IPS-15b (cell line): ENCODE data around the gene SLC24A3.
"Not testable (repeated sequence)": the region's sequence is repeated elsewhere in the genome, so short reads cannot be mapped to it uniquely, and the experiment has no call there.

Experiments
- H3K27me3 ChIP-seq: one replicate; pipeline ENCODE4 v1.6.1; 2013; ENCODE audit warnings: low read length; ENCODE audit not compliant: control insufficient read depth, insufficient read depth
- H3K36me3 ChIP-seq: one replicate; pipeline ENCODE4 v1.6.1; 2013; ENCODE audit warnings: low read length; ENCODE audit not compliant: control insufficient read depth, insufficient read depth
- H3K4me1 ChIP-seq: one replicate; pipeline ENCODE4 v1.6.1; 2013; ENCODE audit warnings: mild to moderate bottlenecking, low read length; ENCODE audit not compliant: control insufficient read depth, insufficient read depth
- H3K4me3 ChIP-seq: one replicate; pipeline ENCODE4 v1.5.1; 2013; ENCODE audit warnings: low read depth, low read length
- H3K9ac ChIP-seq: one replicate; pipeline ENCODE4 v1.6.1; 2013; ENCODE audit warnings: low read depth, mild to moderate bottlenecking, low read length
- H3K9me3 ChIP-seq: one replicate; pipeline ENCODE4 v1.6.1; 2013; ENCODE audit warnings: mild to moderate bottlenecking, low read length; ENCODE audit not compliant: control insufficient read depth, insufficient read depth

The SLC24A3 gene

DNA sequence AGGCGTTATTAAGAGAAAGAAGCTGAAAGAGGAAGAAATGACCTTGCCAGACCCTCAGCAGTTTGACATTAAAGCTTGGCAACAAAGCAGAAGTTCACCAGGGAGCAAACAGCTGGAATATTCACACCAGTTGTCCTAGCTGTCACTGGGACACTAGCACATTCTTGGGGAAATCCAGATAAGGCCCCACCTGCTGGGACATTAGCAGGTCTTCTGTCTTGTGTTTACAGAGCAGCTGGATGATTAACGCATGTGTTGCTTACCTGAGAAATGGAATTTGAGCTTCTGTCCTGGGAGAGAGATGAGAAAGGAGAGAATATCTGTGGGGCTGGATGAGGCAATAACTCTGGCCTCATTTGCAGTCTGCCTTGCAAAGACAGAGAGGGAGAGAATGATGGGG, 408.0 kb downstream of the SLC24A3 start:
- H3K36me3 ChIP-seq: no peaks in the 10 kb centered on the region
- H3K9ac ChIP-seq: no peak overlapping the region
- peaks cover 17% of the 10 kb centered on the region for H3K4me1 ChIP-seq
- H3K4me3 ChIP-seq: no peak overlapping the region
- no peaks in the 10 kb centered on the region for H3K9me3 ChIP-seq
- H3K27me3 ChIP-seq: no peaks in the 10 kb centered on the region

DNA sequence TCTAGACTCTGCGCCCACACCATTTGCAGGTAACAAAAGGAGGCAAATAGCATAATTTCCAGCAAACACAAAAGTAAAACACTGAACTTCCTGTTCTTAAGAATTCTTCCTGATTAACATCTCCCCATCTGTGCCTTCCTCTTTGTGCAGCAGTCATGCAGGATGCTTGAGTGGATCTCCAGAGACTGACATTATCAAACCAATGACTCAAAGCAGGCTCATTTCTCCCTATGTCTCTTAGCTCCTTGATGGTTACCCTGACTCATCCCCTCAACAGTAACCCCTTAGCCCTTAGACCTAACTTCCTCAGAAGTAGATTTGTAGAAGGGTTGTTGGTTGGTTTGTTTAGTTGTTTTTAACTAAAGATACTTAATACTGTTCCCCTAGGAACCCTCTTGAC, 408.6 kb downstream of the SLC24A3 start:
- H3K4me3 ChIP-seq: no peak overlapping the region

DNA sequence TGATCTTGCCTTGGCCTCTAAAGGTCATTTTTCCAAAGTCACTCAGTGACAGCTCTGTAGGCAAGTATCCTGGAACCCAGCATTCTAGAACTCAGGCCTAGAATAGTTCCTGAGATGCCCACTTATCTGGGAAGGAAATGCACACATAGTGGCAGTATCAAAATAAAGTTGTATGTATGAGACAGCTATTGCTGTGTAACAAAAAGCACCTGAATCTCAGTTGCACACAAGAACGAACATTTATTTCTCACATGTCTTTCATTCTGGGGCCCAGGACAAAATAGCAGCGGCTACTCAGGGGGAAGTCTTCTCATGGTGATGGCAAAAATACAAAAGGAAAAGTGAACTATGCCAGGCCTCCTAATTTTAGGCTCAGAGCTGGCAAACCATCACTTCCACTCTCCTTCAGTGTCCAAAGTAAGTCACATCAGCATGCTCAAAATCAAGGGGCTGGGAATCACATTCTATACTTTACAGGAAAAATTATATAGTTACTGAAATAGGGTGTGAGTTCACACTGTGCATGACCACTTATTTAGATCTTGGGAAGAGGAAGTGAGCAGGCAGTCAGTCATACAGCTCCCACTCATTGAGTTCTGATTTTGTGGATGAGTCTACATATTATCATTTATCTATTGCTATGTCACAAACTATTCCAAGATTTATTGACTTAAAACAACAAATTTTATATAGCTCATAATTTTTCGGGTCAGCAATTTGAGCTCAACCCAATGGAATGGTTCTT, 412.0 kb downstream of the SLC24A3 start:
- Histone ChIP-seq H3K9me3 (no peaks in the 10 kb centered on the region), H3K4me3 (no peak overlapping the region), H3K9ac (no peak overlapping the region), H3K4me1 (peaks cover 14% of the 10 kb centered on the region), H3K27me3 (no peaks in the 10 kb centered on the region), H3K36me3 (no peaks in the 10 kb centered on the region)

More for the DNA sequence above, 408.6 kb downstream of the SLC24A3 start:
- Histone ChIP-seq H3K9ac (no peak overlapping the region), H3K27me3 (no peaks in the 10 kb centered on the region), H3K4me1 (peaks cover 17% of the 10 kb centered on the region), H3K9me3 (no peaks in the 10 kb centered on the region), H3K36me3 (no peaks in the 10 kb centered on the region)

DNA sequence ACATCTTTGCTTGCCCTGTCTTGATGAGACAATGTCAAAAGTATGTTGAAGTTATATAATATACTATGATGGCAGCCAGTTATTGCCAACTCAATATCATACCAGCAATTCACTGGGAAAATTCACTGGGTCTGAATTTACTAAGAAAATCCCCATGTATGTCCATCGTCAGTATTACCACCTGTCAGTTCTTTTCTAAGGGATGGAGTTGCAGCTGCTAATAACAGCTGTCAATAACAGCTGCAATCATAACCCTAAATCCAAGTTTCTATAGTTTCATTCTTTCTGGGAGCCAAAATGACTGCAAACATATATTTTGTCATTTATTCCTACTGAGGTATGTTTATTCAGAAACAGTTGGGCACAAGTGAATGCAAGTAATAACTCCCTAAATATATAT, 413.0 kb downstream of the SLC24A3 start:
- no peak overlapping the region for H3K4me3 ChIP-seq
- peaks cover 6% of the 10 kb centered on the region for H3K4me1 ChIP-seq
- H3K9ac ChIP-seq: no peak overlapping the region
- no peaks in the 10 kb centered on the region for H3K36me3 ChIP-seq
- H3K27me3 ChIP-seq: no peaks in the 10 kb centered on the region
- H3K9me3 ChIP-seq: no peaks in the 10 kb centered on the region

DNA sequence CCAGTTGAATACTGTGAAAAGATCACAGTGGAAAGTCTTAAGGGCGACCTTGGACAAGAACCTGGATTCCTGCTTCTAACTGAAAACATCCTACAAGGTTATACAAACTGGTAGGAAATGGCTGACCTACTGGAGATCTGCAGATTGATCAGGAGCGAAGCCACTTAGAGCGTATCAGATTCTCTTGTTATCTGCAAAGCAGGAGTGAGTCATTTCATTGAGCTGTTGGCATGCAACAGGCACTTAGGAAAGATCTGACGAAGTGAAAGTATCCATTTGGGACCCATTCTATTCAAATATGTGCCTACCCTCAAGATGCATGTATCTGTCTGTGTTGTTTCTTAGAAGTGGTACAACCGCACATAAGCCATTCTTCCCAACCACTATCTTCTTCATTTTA, 414.5 kb downstream of the SLC24A3 start:
- no peak overlapping the region for H3K9ac ChIP-seq
- H3K36me3 ChIP-seq: no peaks in the 10 kb centered on the region
- no peaks in the 10 kb centered on the region for H3K27me3 ChIP-seq
- no peaks in the 10 kb centered on the region for H3K4me1 ChIP-seq
- no peaks in the 10 kb centered on the region for H3K9me3 ChIP-seq
- H3K4me3 ChIP-seq: no peak overlapping the region

DNA sequence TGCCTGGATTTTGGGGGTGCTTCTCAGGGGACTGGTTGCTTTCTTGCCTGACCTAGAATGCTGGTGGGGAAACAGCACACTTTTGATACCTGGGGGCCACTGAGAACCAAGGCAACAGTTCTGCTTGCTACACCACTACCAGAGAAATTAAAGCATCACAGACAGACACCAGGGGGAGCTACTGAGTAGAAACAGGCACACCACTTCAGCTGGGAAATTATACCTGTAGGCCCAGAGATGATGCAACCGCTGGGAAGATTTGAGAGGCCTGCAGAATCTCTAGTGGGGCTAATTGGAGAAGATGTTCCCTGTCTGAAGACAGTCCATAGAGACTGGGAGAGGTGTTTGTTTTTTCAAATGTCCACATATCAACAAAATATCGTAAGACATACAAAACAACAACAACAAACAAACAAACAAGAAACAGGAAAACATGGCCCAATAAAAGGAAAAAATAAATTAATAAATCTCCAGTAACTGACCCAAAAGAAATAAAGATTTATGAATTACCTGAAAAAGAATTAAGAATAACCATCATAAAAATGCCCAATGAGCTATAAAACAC, 416.2 kb downstream of the SLC24A3 start:
- Histone ChIP-seq H3K27me3 (no peaks in the 10 kb centered on the region), H3K36me3 (no peaks in the 10 kb centered on the region), H3K9ac (peak overlapping the region; percentile 32), H3K4me3 (no peak overlapping the region), H3K9me3 (no peaks in the 10 kb centered on the region), H3K4me1 (no peaks in the 10 kb centered on the region)

DNA sequence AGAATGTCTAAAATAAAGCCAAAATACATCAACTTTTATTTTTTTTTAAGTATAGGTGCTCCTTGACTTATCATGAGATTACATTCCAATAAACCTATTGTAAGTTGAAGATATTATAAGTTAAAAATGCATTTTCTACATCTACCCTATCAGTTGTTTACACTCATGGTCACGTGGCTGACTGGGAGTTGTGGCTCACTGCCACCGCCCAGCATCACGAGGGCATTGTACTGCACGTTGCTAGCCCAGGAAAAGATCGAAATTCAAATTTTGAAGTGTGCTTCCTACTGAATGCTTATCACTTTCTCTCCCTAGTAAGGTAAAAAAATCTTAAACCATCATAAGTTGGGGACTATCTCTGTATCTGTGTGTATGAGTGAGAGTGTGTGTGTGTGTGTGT, 419.0 kb downstream of the SLC24A3 start:
- H3K4me3 ChIP-seq: no peak overlapping the region
- H3K36me3 ChIP-seq: no peaks in the 10 kb centered on the region
- H3K27me3 ChIP-seq: no peaks in the 10 kb centered on the region
- no peak overlapping the region for H3K9ac ChIP-seq
- no peaks in the 10 kb centered on the region for H3K4me1 ChIP-seq
- H3K9me3 ChIP-seq: no peaks in the 10 kb centered on the region

DNA sequence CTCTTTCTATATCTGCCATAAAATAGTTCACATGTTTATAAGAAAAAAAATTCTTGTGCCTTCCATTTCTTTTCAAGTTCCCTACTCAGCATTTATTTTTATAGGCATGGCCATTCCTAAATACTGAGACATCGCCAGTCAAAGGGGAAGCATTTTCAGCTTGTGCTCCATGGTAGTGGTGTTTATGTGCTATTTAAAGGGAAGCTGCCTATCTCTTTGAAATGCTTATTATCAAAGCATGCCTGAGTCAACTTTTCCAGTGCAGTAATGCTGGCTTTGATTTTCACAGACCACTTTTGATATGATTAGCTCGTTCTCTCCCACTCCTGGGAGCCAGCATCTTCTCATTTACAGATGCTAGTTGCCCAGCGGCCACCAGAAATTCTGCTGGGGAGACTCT, 421.5 kb downstream of the SLC24A3 start:
- H3K4me3 ChIP-seq: no peak overlapping the region
- H3K9ac ChIP-seq: no peak overlapping the region
- H3K4me1 ChIP-seq: no peaks in the 10 kb centered on the region
- no peaks in the 10 kb centered on the region for H3K9me3 ChIP-seq
- no peaks in the 10 kb centered on the region for H3K27me3 ChIP-seq
- no peaks in the 10 kb centered on the region for H3K36me3 ChIP-seq

DNA sequence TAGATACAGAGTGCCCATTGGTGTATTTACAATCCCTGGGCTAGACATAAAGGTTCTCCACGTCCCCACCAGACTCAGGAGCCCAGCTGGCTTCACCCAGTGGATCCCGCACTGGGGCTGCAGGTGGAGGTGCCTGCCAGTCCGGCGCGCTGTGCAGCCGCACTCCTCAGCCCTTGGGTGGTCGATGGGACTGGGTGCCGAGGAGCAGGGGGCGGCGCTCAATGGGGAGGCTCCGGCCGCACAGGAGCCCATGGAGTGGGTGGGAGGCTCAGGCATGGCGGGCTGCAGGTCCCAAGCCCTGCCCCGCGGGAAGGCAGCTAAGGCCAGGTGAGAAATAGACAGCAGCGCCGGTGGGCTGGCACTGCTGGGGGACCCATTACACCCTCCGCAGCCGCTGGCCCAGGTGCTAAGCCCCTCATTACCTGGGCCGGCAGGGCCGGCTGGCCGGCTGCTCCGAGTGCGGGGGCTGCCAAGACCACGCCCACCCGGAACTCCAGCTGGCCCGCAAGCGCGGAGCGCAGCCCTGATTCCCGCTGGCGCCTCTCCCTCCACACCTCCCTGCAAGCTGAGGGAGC, 427.1 kb downstream of the SLC24A3 start:
- not testable (repeated sequence) for H3K4me1 ChIP-seq, H3K9me3 ChIP-seq, H3K9ac ChIP-seq, H3K4me3 ChIP-seq, H3K36me3 ChIP-seq, H3K27me3 ChIP-seq

DNA sequence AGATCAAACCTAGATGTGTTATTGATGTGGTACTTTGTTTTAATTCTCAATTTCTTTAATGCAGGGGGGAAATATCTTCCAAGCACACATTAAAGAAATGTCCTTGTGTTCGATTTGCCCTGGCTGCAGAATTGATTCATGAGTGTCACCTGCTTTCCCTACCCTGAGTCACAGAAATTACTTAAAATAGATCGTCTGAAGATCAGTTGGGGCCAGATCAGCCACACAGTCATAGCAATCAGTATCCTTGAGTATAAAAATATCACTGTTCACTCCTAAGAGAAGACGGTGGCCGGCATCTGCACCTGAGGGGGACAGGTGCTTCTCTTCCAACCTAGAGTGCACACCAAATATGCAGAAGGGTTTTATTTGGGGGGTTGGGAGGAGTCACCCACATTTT, 430.4 kb downstream of the SLC24A3 start:
- Histone ChIP-seq H3K9me3 (no peaks in the 10 kb centered on the region), H3K4me3 (no peak overlapping the region), H3K27me3 (no peaks in the 10 kb centered on the region), H3K36me3 (no peaks in the 10 kb centered on the region), H3K9ac (no peak overlapping the region), H3K4me1 (no peaks in the 10 kb centered on the region)

DNA sequence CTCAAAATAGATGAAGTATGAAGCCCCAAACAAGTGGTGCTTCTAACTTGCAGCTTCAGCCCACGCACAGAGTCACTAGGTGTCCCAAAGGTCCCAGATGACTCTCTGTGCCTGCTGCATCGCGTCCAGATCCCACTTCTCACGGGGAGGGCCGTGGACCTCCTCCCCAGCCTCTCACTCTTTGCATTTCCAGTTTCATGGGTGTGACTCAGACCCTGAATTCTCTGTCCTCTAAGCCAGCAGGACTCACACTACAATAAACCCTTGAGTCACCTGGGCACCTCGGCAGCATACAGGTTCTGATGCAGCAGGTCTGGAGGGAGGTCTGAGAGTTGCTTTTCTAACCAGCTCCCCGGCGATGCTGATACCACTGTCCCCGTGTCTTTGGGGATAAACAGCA, 431.6 kb downstream of the SLC24A3 start:
- Histone ChIP-seq H3K36me3 (no peaks in the 10 kb centered on the region), H3K4me3 (no peak overlapping the region), H3K4me1 (no peaks in the 10 kb centered on the region), H3K27me3 (no peaks in the 10 kb centered on the region), H3K9ac (no peak overlapping the region), H3K9me3 (no peaks in the 10 kb centered on the region)

DNA sequence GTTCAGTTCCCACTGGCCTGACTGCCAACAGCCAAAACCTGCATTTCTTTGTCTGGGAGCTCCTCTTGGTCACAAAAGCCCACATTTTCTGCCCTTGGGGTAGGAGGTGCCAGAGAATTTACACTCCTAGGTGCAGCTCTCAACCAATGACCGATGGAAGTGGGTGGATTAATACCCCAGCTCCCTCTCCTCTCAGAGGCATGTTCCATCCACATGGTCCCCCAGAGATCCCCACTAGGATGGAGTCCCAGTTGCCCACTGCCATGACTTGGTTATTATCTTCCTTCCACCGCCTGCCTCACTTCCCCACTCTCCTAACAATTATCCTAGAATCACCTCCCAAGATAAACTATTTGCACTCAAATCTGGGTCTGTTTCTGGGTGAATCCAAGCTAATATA, 434.5 kb downstream of the SLC24A3 start:
- H3K4me1 ChIP-seq: no peaks in the 10 kb centered on the region
- H3K9me3 ChIP-seq: no peaks in the 10 kb centered on the region
- H3K9ac ChIP-seq: no peak overlapping the region
- H3K36me3 ChIP-seq: no peaks in the 10 kb centered on the region
- H3K4me3 ChIP-seq: no peak overlapping the region
- H3K27me3 ChIP-seq: no peaks in the 10 kb centered on the region
